Stomach (tissue), 9 donors: ENCODE data around the gene CCNI. TPM values are rescaled to one million over a fixed set of nuclear protein-coding genes. Genes with fewer than 3 reads are reported as not detected.

Experiments used
- DNase-seq, 2 donors: peaks; one replicate each; pipeline versions ENCODE4 v3.0.0 to v3.0.0-alpha.2; 2013 to 2019
- H3K27ac ChIP-seq, 5 donors: fragments of 200-600 bp in 4 of 5; sonication (generic) in 4 of 5; one replicate each; pipeline ENCODE4 v1.5.1; 2013 to 2019; ENCODE audit warnings: mild to moderate bottlenecking in 1 of 5, moderate library complexity in 1 of 5
- H3K27me3 ChIP-seq, 3 donors: fragments of 200-600 bp; sonication (generic); one replicate each; pipeline ENCODE4 v1.5.1; 2017 to 2019; ENCODE audit warnings: mixed run types in 1 of 3
- H3K36me3 ChIP-seq, 4 donors: fragments of 200-600 bp; sonication (generic); 1 replicate in 3 of 4; 2 replicates in 1 of 4; pipeline ENCODE4 v1.5.1; 2016 to 2019
- H3K4me1 ChIP-seq, 4 donors: fragments of 200-600 bp; sonication (generic); one replicate each; pipeline ENCODE4 v1.5.1; 2016 to 2019
- H3K4me3 ChIP-seq, 4 donors: fragments of 200-600 bp; sonication (generic) in 3 of 4; one replicate each; pipeline ENCODE4 v1.5.1; 2016 to 2019; ENCODE audit warnings: mild to moderate bottlenecking in 1 of 4
- H3K9me3 ChIP-seq, 4 donors: fragments of 200-600 bp; sonication (generic); one replicate each; pipeline ENCODE4 v1.5.1; 2016 to 2019
- EP300 ChIP-seq: sonication (generic); formaldehyde crosslinking; IDR thresholded peaks from one replicate; pipeline ENCODE4 v1.6.1; 2017; ENCODE audit warnings: antibody characterized with exemption
- POLR2A ChIP-seq, 4 donors: fragments of 450-650 bp; IDR thresholded peaks; one replicate each; pipeline ENCODE4 v1.6.1; 2016; ENCODE audit warnings: antibody characterized with exemption in 4 of 4, control low read depth in 2 of 4, mild to moderate bottlenecking in 1 of 4, moderate library complexity in 1 of 4
- POLR2AphosphoS5 ChIP-seq, 3 donors: sonication (generic); formaldehyde crosslinking; IDR thresholded peaks; one replicate each; pipeline ENCODE4 v1.6.1; 2016; ENCODE audit warnings: antibody characterized with exemption in 3 of 3
- WGBS, 5 donors: extraction: QIAGEN DNeasy Blood & Tissue Kit in 3 of 5; methylation state at CpG; one replicate each; pipeline versions ENCODE4 v1.1.5 to v1.1.7; 2013 to 2018; 5-methylcytosine and 5-hydroxymethylcytosine counted together
- intact Hi-C: fragments of 100-400 bp; cut with DNase I; formaldehyde crosslinking; loops from one replicate; pipeline ENCODE4 v1.15.1; 2023; ENCODE audit warnings: low total_unique reads
- polyA plus RNA-seq, 3 donors: library from polyadenylated mRNA; stranded (reverse); fragments of 200-250 nt; gene quantifications; one replicate each; pipeline ENCODE4 v1.2.3, GENCODE V29; 2013
- total RNA-seq, 5 donors: library from RNA; depleted of rRNA; stranded (reverse); fragments of >200 nt; gene quantifications; one replicate each; pipeline versions ENCODE4 v1.1.0 to v1.2.3, GENCODE V29; 2014 to 2016
- TF ChIP-seq, protein P1 (sequence below), 7 experiments: fragments of 450-650 bp in 4 of 7; fragments of 200-600 bp in 3 of 7; sonication (generic) in 3 of 7; IDR thresholded peaks; one replicate each; pipeline ENCODE4 v1.5.1; 2016 to 2019; ENCODE audit warnings: antibody characterized with exemption in 7 of 7, control low read depth in 2 of 7, mild to moderate bottlenecking in 1 of 7
- donor health status: healthy with polysubstance abuse.
- donor health status: Bipolar disorder and iron deficiency.
- donor health status: healthy.

CCNI gene
- total and polyA plus RNA-seq, 8 donors, result 43.4 to 278 (median 144) TPM

- Histone ChIP-seq H3K27ac (no peak overlapping the region), H3K4me1 (peaks cover 0 to 15% (median 5%) of the 10 kb centered on the region in 4 donors), H3K36me3 (peaks cover 28 to 95% (median 91%) of the 10 kb centered on the region in 4 donors), H3K9me3 (no peaks in the 10 kb centered on the region), H3K27me3 (no peaks in the 10 kb centered on the region), H3K4me3 (no peak overlapping the region)
- TF ChIP-seq EP300, result no peak
- TF ChIP-seq, protein P1, sequence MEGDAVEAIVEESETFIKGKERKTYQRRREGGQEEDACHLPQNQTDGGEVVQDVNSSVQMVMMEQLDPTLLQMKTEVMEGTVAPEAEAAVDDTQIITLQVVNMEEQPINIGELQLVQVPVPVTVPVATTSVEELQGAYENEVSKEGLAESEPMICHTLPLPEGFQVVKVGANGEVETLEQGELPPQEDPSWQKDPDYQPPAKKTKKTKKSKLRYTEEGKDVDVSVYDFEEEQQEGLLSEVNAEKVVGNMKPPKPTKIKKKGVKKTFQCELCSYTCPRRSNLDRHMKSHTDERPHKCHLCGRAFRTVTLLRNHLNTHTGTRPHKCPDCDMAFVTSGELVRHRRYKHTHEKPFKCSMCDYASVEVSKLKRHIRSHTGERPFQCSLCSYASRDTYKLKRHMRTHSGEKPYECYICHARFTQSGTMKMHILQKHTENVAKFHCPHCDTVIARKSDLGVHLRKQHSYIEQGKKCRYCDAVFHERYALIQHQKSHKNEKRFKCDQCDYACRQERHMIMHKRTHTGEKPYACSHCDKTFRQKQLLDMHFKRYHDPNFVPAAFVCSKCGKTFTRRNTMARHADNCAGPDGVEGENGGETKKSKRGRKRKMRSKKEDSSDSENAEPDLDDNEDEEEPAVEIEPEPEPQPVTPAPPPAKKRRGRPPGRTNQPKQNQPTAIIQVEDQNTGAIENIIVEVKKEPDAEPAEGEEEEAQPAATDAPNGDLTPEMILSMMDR (IDR thresholded peaks at IDR 0.05), result peak in 4 of 7 experiments; percentile 12 to 47 (median 32)
- TF ChIP-seq POLR2AphosphoS5 (IDR thresholded peaks at IDR 0.05), result peak in 1 of 3 donors; percentile 24
- TF ChIP-seq POLR2A (IDR thresholded peaks at IDR 0.05), result no peak
- DNase-seq, result peak; percentile 64 to 66
- WGBS, 5 donors, result 81 to 93% (median 89%) methylated on average over 3 of the region's 3 CpGs
- intact Hi-C loops, result no loop called here
Measured at GRCh38 chr4:77052352-77052751, 23.4 kb downstream of the CCNI start.

- TF ChIP-seq, protein P1 (IDR thresholded peaks at IDR 0.05), result no peak
- TF ChIP-seq POLR2AphosphoS5 (IDR thresholded peaks at IDR 0.05) (no peak), EP300 (no peak), POLR2A (IDR thresholded peaks at IDR 0.05) (no peak)
- Histone ChIP-seq H3K4me1 (peaks cover 0 to 6% (median 1%) of the 10 kb centered on the region in 4 donors), H3K27me3 (no peaks in the 10 kb centered on the region), H3K9me3 (no peaks in the 10 kb centered on the region), H3K27ac (no peak overlapping the region), H3K4me3 (no peak overlapping the region), H3K36me3 (peaks cover 27 to 97% (median 92%) of the 10 kb centered on the region in 4 donors)
- DNase-seq, result no peak
- 82 to 92% (median 87%) methylated on average over 3 of the region's 3 CpGs for WGBS, 5 donors
- intact Hi-C loops, result no loop called here
Measured at GRCh38 chr4:77050962-77051361, 24.8 kb downstream of the CCNI start.

- Histone ChIP-seq H3K27me3 (no peaks in the 10 kb centered on the region), H3K4me3 (no peak overlapping the region), H3K4me1 (peaks cover 0 to 19% (median 7%) of the 10 kb centered on the region in 4 donors), H3K36me3 (peaks cover 10 to 63% (median 60%) of the 10 kb centered on the region in 4 donors), H3K9me3 (no peaks in the 10 kb centered on the region), H3K27ac (no peak overlapping the region)
- TF ChIP-seq, protein P1 (IDR thresholded peaks at IDR 0.05), result peak in 1 of 7 experiments; percentile 7
- no peak for TF ChIP-seq EP300
- DNase-seq, result peak in 1 of 2 donors; percentile 33
- intact Hi-C loops, result no loop called here
Measured at GRCh38 chr4:77047037-77047436, 28.8 kb downstream of the CCNI start.

GRCh38 chr4:77045490-77045889 is 30.3 kb downstream of the CCNI start:
- Histone ChIP-seq H3K27ac (peak overlapping the region in 1 of 5 donors; percentile 31), H3K27me3 (no peaks in the 10 kb centered on the region), H3K36me3 (peaks cover 6 to 48% (median 45%) of the 10 kb centered on the region in 4 donors), H3K4me1 (peaks cover 0 to 19% (median 7%) of the 10 kb centered on the region in 4 donors), H3K9me3 (no peaks in the 10 kb centered on the region), H3K4me3 (no peak overlapping the region)
- DNase-seq, result peak in 1 of 2 donors; percentile 37
- TF ChIP-seq EP300 (no peak), POLR2A (IDR thresholded peaks at IDR 0.05) (no peak), POLR2AphosphoS5 (IDR thresholded peaks at IDR 0.05) (no peak)
- TF ChIP-seq, protein P1 (IDR thresholded peaks at IDR 0.05), result no peak
- intact Hi-C loops, result no loop called here
- 76 to 87% (median 85%) methylated on average over 4 of the region's 4 CpGs for WGBS, 5 donors
